HG02759 (cell line): Measurements from ENCODE around the gene KIF26B.
A peak's percentile ranks its signal among the peaks of the same experiment; 100 is the strongest.

ENCODE experiments used
- ATAC-seq: cut with Tn5 transposase; IDR thresholded peaks from one replicate; pipeline ENCODE4 v1.9.1; 2021; ENCODE audit warnings: mild to moderate bottlenecking, moderate library complexity; ENCODE audit not compliant: unreplicated experiment

KIF26B gene

DNA sequence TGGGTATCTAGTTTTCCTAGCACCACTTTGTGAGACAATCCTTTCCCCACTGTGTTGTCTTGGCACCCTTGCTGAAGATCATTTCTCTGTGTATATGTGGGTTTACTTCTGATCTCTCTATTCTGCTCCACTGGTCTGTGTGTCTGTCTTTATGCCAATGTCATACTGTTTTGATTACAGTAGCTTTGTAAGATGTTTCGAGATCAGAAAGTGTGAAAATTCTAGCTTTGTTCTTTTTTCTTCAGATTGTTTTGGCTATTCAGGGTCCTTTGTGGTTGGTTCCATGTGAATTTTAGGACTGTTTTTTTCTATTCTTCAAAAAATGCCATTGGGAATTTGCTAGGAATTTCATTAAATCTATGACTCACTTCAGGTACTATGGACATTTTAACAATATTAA lies 116.2 kb downstream of the KIF26B start:
- ATAC-seq: no peak

DNA sequence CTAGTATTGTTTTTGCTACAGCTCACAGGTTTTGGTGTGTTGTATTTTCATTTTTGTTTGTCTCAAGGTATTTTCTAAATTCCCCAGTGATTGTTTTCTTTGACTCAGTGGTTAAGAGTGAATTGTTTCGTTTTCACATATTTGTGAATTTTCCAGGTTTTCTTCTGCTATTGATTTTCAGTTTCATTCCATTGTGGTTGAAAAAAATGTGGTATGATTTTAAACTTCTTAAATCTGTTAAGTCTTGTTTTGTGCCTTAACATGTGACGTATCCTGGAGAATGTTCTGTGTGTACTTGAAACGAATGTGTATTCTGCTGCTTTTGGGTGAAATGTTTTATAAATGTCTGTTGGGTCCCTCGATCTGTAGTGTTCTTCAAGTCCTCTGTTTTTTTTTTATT lies 117.9 kb downstream of the KIF26B start:
- no peak for ATAC-seq

DNA sequence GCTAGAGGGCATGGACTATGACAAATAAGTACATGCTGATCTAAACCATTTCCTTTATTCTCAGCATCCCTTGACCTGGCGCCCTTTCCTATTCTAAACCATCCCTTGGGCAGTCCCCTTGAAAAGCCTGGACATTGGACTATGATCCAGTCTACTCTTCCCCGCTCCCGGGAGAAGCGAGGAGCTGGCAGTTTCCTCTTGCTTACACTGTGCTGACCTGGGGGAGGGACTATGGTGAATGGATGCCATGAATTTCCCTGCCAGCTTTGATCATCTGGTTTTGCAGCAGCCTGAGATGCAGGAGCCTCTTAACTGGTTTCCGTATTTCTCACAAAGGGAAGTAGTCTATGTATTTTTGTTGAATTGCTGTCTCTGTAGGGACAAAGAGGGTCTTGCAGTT lies 121.7 kb downstream of the KIF26B start:
- no peak for ATAC-seq

DNA sequence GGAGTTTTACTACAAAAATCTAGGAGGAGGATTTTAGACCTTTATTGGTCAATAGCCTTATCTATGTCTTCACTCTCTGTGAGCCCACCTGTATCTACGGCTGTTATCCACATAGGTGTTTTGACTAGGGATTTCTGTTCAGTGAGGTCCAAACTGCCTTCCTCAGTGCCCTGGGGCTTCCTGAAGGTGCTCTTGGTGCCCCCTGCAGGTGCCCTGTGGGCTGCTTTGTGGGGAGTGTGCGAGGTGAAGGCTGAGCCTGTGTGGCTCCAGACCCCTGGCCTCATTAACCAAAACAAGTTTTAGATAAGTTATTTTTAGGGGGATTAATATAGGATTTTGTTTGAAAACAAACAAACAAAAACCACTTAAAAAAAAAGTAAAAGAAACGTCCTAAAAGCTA lies 122.5 kb downstream of the KIF26B start:
- ATAC-seq: no peak

DNA sequence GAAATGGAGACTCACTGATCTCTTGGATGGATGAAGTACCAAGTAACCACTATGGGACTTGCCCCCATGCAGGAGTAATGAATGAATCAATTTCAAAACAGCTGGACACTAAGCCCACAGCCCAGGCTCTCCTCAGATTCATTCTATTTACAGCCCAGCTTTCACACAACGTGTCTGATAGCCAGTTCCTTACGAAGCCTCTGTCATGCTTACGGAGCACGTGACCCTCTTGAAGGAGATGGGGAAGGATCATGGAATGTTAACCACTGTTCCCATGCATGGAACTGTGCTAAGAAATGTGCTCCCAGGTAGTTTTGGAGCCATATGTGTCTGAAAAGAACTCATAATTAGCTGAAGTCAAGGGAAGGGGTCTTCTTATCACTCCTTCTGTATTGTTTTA lies 124.1 kb downstream of the KIF26B start:
- no peak for ATAC-seq

DNA sequence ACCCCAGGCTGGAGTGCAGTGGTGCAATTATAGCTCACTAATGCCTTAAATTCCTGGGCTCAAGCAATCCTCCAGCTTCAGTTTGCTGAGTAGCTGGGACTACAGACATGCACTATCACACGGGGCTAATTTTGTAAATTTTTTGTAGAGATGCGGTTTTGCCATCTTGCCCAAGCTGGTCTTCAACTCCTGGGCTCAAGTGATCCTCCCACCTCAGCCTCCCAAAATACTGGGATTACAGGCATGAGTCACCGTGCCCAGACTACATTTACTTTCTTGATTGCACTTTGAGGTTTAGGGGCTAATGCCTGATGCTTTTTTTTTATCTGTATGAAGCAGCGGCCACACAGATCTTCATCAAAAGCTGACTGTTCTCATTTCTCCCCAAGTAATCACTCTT lies 124.6 kb downstream of the KIF26B start:
- ATAC-seq: no peak

DNA sequence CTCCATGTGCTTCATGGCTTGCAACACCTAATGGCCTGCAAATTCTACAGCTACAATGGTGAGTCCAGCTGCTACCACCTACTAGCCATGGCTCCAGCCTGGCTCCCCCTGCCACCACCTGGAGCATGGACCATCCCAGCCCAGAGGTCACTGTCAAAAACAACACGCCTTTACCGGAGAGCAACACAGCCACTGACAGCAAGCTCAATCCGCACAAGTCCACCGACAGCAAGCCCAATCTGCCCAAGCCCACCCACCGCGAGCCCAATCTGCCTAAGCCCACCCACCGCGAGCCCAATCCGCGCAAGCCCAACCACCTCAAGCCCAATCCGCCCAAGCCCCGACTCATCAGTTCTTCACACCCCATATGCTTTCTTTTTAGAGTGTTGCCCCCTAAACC lies 128.2 kb downstream of the KIF26B start:
- no peak for ATAC-seq

DNA sequence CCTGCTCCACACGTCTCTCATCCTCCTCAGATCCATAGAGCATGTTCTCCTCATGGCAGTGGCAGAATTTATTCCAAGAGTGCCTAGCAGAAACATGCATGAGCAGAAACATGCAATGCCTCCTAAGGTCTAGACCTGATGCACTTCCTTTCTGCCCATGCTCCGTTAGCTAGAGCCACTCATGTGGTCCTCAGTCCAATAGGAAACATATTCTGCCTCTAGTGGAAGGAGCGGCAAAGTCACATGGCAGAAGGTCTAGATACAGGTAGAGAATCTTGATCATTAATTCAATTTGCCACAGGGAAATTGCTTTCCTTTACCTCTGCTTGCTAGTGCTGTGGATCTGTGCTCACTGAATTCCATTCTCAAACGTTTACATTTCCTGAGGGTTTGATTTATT lies 130.4 kb downstream of the KIF26B start:
- no peak for ATAC-seq

DNA sequence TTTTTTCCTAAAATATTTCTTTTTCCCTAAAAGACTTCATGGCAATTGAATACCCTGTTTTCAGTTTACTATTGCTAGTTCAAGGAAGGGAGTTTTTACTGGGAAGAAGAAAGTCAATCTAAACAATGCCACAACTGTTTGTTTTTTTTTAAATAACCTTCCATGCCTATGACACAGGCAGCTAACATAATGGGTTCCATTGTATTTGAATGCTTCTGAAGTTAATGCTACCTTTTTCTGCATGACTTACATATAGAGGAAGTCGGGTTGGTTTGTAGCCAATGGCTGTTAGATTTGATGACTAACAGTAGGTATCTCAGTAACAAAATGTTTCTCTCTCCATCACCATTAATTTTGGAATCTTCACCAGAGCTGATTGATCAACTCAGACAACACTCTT lies 134.0 kb downstream of the KIF26B start:
- ATAC-seq: no peak

DNA sequence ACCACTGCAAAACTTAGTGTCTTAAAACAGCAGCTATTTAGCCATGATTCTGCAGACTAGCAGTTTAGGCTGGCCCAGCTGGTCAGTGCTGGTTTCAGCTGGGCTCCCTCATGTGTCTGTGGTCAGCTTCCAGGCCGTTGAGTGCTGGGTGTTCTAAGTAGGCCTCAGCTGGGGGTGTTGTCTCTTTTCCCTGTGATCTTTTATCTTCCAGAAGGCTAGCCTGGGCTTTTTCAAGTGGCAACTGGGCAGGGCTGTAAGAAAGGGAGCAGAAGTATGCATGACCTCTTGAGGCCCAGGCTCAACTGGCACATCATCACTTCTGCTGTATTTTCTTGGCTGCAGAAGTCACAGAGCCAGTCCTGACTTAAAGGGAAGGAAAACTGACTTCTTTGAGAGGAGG lies 136.1 kb downstream of the KIF26B start:
- no peak for ATAC-seq

DNA sequence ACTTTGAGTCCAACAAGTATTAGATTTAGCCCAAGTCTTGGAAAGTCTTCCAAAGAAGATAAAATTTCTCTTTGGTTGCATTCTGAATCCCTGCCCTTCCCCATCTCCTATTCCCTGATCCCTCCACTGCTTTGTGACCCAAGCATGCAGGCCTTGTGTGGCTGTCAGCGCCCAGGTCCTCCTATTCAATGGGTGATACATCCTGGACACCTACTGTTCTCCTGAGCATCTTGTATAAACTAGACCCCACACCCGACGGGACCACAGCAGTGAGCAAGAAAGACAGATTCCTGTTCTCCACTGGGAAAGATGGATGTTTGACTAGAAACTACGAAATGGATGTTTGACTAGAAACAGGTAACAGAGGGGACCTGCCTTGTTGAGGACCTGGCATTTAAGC lies 136.6 kb downstream of the KIF26B start:
- no peak for ATAC-seq

DNA sequence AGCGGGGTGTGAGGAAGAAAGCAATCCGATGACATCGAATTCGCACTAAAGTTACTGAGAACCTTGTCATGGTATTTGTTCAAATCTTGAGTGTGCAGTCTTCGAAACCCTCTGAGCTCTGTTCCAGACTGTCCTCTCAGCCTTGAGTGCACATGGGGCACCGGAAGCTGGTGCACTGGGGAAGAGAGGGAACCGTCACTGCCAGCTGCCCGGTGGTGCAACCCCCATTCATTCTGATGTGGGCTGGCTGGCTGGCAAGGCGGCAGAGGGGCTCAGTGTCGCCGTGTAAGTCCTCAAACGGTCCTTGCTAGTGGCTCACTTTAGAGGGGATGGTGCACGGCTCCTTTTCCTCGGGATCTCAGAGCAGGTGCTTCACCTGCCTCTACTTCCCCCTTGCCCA lies 137.4 kb downstream of the KIF26B start:
- no peak for ATAC-seq

DNA sequence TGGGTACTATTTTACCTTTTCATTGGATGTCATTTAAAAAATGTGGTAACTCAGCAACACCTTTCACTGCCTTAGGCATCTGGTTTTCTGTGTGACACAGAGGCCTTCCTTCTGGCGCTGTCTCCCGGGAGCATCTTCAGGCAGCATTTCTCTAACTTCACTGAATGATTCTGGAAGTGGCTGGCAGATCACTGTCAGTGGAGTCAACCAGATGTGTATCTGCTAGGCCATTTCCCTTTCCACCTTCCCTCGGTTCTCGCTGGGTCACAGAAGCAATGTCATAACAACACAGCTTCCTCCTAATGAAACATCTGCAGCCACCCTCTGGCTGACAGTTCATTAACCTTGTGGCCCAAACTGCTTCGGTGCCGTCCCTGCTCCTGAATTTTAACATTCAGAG lies 137.8 kb downstream of the KIF26B start:
- ATAC-seq: no peak

DNA sequence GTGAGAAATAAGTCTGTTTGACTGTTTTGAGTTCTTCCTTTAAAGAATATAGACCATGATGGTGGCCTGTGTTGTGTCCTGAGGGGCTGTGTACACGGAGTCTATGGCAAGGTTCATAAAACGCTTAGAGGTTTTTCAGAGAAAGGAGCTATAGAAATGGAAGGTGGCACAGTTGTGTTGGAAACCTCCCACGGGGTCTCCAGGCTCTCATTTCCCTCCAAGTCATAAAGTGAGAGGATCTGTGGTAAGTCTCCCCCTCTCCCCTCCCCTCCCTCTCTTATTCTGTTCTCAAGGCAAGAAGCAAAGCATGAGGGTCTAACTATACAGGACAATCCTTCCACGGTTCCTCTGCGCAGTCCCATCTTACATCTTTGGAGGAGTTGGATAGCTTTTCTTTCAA lies 139.2 kb downstream of the KIF26B start:
- ATAC-seq: no peak

DNA sequence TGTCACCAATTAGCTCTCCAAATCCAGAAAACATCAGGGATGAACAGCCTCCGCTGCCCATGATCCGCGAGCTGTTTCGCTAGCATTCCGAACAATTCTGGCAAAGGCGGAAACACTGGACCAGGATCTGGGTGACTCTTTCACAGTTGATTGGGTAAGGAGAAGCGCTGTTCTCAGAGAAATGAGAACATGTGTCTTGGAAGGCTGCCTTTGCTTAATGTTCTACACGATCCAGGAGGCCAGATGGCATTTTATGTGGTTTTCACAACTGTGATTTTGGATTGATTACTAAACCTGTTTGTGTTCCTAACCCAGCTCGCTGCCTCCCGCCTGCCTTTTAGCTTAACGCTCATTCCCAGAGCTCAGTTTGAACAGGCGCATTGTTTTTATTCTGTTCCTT lies 144.0 kb downstream of the KIF26B start:
- no peak for ATAC-seq

DNA sequence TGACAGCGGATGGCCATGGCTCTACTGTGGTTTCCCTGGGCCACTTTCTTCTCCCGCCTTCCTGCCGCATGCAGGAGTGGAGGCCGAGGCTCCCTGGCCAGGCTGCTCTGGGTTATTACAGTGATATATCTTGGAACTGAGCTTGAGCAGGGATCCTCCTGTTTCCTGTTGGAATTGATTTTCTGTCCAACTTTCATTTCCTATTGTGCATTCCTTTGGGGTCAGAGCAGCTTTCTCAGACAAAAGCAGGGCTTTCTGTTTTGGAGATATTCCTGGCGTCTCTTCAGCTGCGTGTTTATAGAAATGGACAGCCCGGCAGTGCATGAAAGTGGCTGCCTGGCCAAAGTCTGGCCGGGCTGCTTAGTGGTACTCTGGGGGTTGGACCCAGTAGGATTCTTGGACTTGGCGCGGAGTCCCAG lies 146.4 kb downstream of the KIF26B start:
- ATAC-seq: no peak

DNA sequence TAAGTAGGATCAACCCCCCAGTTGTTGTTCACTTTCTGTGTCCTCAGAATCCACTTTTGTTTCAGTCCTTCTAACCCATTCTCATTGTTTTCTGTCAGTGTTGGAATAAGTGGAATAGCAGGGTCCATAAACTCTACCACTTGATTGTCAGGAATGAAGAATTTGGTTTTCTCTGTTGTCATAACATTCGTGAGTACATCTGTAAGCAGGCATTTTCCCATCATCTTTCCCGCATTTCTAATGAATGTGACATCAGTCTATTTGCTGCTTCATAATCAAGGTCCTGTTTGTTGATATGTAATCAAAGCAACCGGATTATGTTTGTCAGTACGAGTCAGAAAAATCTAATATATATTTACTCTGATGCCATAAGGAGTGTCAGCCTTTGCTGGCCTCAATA lies 147.1 kb downstream of the KIF26B start:
- no peak for ATAC-seq

DNA sequence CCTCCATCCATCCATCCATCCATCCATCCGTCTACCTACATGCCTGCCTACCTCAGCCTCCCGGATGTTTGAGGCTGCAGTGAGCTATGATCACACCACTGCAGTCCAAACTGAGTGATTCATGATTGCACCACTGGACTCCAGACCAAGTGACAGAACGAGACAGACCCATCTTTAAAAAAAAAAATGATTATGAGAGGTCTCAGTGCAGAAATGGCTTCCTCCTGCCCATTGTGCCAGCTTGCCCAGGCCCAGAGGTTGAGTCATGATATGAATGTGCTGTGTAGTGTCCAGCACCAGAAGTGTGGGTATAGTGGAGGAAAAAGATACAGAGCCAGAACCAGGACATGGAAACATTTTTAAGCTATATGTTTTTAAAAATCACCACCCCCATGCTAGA lies 149.9 kb downstream of the KIF26B start:
- no peak for ATAC-seq

DNA sequence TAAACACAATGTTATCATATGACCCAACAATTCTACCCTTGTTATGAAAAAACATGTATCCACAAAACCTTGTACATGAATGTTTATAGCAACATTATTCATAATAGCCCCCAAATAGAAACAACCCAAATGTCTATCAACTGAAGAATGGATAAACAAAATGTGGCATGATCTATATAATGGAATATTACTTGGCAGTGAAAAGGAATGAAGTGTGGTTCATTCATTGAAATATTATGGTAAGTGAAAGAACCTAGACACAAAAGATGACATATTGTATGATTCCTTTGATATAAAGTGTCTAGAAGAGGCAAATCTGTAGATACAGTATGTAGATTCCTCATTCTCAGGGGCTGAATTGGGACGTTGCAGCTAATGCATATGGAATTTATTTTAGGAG lies 151.2 kb downstream of the KIF26B start:
- ATAC-seq: no peak

DNA sequence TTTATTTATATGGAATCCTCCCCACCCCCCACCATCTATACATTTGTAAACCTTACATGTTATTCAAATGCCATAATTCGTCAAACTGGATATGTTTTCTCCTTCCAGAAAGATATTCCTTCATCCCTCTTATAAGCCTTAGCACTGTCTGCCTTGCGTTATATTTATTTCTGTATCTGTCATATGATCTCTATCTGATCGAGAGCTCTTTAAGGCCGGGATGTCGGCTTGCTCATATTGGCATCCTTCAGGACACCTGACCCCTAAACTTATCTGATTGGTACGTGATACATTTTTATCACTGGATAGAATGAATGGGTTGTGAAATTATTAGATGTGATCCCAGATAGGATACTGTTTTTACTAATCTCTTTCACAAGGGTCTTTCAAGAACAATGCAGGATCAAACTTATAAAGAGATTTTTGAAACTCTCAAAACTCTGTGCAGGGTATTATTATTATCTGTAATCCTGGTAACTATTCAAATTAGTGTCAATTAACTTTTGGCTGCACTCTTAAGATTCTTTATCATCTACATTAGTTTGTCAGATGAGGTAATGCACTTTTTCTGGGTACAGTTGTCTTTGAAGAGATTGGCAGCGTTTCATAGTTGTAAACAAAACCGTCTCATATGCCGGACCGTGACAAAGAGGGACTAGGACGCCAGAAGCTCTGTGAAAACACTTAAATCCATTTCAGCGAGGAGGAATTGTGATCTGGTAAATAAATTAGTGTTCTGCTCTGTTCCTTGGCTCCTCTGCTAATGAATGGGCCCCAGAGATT lies 152.0 kb downstream of the KIF26B start:
- ATAC-seq: no peak

DNA sequence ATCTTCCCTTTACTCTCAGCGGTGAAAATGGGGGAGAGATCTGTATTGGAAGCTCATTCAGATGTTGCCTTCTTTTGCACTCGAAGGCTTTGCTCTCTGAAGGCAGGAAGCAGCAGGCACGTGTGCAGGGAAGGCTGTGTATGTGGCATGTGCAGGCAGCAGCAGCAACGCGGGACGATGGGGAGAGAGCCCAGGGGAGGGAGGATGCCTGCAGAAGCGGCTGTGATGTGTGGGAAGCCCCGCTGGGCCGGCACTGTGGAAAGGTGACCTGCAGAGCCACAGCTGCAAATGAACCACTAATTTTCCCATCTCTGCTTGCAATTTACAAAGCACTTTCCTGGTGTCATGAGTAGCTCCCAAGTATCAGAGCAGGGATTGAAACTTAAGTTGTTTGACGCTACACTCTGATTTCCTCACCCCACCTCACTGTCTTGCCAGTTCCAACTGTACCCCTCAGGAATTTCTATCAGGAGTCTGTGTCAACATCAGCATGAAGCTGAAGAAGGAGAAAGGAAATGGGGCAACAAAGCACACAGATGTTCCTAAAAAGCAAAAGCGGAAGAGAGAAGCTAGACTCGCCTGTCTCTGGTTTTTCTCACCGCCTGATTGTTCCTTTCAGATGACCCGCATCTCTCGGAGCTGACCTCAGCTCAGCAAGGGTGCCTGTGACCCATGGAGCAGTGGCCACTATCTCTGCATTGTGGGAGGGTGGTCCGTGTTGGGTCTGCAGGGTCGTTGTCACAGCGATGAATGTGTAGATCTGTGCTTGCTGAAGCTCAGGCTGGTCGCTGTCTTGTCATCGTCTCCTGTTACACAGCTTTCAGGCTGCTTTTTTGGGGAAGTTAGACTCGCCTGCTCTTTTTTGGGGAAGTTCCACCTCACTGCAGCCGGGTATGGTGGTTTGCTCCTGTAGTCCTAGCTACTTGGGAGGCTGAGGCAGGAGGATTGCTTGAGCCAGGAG lies 156.1 kb downstream of the KIF26B start:
- ATAC-seq: peak; percentile 65

DNA sequence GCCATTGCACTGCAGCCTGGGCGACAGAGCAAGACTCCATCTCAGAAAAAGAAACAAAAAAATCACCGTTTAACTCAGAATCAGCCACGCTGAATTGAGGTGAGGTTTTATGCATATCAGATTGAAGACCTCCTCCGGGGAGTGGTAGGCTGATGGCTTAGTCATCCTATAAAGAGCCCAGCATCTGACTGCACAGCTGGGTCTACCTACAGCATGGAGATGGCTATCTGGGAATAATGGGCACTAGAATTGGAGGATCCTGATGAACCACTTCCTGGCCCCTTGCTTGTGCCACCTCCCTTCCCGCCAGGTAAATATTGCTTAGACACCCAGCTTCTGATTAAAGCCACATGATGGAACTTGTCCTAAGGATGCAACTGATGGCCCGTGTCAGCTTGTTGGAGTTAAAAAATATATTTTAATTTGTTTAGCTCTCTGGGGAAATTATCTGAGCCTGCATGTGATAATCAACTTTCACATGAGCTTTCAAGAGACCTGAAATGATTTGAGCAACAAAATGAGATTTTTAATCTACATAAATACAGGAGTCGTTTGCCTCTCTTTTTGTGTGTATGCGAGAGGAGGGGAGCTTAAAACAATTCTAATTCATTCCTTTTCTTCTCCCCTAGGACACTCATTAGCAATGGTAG lies 157.2 kb downstream of the KIF26B start:
- ATAC-seq: no peak
